ENCODE measurements around the gene SLAMF9.
A peak's percentile ranks its signal among the peaks of the same experiment; 100 is the strongest.

Gene SLAMF9

DNA sequence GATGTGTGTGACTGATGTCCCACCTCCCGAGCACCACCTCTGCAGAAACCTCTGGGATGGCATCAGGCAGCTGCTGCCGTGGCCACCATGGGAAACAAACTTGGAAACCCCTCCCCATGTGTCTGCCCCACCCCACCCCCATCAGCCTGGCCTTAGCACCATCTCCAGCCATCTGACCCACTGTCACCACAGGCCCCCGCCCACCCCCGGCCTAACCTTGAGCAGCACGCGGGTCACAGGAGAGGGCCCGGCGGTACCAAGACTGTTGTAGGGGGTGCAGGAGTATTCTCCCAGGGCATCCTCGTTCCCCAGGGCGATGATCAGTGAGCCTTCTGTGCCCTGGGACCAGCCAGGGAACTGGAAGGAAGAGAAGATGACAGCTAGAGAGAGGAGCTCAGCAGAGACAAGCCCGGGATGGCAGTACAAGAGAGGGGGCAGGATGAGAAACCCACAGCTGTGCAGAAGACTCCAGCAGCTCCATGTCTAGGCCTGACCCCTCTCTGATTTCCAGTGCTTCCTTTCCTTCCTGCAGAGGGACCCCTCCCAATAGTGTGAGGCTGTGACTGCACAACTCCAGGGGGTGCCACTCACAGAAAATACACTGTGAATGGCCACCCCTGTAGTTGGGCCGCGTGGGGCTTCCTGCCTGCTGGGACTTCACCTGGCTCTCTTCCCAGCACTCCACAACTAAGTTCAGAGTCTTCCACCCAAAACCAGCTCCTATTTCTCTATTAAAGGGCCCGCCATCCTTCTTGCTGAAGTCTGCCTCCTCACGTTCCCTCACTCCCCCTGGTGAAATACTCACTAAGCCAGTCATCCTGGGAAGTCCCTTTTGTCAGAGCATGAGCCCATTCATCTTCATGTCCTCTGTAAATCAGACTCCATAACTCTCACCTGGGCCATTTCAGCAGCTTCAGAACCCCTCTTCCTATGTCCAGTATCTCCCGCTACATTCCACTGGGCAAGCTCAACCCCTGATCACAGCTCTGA lies 21.4 kb downstream of the SLAMF9 start:
- H3K27ac ChIP-seq, result peak overlapping the region; percentile 20; the same call in 1 of the 2 replicates
- TF ChIP-seq, protein P1, sequence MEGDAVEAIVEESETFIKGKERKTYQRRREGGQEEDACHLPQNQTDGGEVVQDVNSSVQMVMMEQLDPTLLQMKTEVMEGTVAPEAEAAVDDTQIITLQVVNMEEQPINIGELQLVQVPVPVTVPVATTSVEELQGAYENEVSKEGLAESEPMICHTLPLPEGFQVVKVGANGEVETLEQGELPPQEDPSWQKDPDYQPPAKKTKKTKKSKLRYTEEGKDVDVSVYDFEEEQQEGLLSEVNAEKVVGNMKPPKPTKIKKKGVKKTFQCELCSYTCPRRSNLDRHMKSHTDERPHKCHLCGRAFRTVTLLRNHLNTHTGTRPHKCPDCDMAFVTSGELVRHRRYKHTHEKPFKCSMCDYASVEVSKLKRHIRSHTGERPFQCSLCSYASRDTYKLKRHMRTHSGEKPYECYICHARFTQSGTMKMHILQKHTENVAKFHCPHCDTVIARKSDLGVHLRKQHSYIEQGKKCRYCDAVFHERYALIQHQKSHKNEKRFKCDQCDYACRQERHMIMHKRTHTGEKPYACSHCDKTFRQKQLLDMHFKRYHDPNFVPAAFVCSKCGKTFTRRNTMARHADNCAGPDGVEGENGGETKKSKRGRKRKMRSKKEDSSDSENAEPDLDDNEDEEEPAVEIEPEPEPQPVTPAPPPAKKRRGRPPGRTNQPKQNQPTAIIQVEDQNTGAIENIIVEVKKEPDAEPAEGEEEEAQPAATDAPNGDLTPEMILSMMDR (conservative IDR thresholded peaks at IDR 0.05), result no peak

DNA sequence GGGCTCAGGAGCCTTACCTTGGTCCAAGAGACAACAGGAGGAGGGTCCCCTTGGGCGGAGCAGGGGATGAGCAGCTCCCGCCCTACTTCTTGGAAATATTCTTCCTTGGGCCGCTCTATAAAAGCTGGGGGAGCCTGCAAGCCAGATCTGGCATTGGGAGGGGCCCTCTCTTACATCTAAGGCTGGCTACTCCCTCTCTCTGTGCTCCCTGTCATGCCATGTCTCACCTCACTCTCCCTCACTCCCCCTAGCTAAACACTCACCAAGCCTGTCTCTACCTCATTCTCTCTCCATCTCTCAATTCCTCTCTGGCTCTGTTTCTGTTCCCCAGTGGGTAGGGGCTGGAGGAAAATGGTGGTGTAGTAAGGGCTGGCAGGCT lies 22.3 kb downstream of the SLAMF9 start:
- TF ChIP-seq, protein P1 (conservative IDR thresholded peaks at IDR 0.05), result no peak
- H3K27ac ChIP-seq, result no peak overlapping the region

DNA sequence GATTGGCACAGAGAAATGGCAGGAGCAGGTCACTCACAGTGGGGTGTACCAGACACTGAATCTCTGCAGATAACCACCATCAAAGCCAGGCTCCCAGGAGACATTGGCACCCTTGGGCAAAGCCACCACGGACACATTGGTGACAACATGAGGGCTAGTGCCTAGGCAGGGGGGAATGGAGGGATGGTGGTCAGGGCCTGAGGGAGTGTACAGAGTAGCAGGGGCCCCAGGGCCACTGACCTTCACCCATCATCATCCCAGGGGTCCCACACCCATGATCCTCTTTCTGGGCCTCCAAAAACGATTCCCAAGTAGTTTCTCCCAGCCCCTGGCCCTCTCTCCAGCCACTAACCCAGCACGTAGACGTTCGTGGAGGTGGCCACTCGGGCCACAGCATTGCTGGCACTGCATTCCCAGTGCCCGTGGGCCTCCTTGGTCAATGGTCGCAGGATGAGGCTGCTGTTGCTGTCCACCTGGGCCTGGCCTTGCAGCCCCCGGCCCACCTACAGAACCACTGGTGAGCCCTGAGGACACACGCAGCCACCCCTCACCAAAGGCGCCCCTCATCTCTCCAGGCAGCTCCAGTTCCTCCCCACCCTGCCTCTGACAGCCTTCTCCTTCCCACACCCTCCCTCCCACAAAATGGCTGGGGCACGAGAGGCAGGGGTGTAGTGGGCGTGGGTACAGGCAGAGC lies 22.8 kb downstream of the SLAMF9 start:
- TF ChIP-seq, protein P1 (conservative IDR thresholded peaks at IDR 0.05), result no peak
- H3K27ac ChIP-seq, result no peak overlapping the region

DNA sequence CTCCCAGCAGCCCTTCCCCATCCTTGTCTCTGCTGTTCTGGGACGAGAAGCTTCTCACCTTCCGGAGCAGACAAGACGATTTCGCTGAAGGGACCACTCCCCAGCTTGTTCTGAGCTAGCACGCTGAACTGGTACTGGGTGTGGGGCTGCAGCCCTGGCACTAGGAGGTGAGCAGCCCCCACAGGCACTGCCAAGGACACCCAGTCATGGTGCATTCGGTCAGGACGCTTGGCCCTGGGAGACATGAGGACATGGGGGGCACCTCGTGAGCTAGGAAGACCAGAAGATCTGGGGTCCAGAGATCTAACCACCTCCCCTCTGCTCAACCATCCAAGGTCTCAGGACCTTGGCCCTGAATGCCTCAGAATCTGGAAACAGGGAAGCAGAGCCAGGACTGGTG lies 23.4 kb downstream of the SLAMF9 start:
- TF ChIP-seq, protein P1 (conservative IDR thresholded peaks at IDR 0.05), result no peak
- no peak overlapping the region for H3K27ac ChIP-seq

DNA sequence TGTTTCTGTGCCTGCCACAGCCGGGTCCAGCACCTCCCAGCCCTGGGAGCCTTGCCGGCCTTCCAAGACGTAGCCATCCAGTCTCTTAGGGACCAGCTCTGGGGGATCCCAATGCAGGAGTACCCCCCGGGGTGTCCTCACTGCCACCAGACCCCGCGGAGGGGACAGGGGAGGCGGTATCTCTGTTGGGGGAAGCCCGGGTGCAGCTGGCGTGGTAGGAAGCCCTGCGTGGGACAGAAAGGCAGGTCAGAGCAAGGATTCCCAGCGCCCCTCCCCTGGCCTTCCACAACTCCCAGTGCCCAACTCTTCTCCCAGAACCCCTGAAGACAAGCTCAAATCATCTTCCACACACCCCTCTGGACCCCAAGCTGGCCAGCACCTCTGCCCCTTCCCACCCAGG lies 23.8 kb downstream of the SLAMF9 start:
- no peak overlapping the region for H3K27ac ChIP-seq
- TF ChIP-seq, protein P1 (conservative IDR thresholded peaks at IDR 0.05), result no peak

DNA sequence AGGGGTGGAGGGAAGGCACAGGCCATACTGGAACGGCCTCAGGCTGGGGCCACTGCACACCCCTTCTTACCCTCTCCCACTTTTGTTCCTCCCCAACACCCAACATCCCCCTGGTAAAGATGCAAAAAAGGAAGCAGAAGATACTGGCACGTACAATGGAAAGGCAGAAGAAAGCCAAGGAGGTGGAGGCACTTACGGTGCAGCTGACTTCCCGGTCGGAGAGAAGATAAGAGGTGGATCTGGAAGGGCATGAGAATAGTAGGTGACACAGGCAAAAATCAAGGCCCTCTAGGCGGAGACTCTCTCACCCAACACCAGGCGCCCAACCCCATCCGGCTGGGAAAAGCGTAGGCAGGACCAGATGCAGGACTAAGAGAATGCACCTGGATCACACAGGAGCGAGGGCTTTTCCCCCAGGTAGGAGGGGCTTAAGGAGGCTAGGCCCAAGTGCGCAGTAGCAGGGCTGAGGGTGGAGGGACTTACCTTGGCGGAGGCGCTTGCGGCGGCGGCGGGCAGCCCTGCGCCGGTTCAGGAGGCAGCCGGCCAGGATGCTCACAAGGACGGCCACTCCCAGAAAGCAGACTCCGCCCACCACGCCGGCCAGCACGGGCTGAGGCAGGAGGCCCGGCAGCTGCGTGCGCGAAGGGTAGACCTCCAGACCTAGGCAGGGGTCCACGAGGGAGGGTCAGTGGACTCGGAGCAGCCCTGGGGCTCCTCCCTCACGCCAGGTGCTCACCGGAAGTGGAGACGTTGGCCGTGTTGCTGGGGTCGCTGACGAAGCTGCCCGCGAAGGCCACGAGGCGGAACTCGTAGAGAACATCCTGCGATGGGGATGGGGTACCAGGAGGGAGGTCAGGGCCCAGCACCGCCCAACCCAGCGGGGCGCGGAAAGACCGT lies 24.6 kb downstream of the SLAMF9 start:
- H3K27ac ChIP-seq, result no peak overlapping the region
- TF ChIP-seq, protein P1 (conservative IDR thresholded peaks at IDR 0.05), result no peak

All from VCaP (cell line).